HEK293 (cell line): ENCODE measurements around the gene SHC4.

Experiments used
- CTCF ChIA-PET: fragments of 350-600 bp; formaldehyde crosslinking; extraction: SDS; loops from one replicate; lab custom pipeline; 2021; ENCODE audit warnings: antibody characterized with exemption; lab: Yijun Ruan, JAX
- POLR2A ChIA-PET: fragments of 300-600 bp; formaldehyde crosslinking; extraction: SDS; loops from one replicate; lab custom pipeline; 2020; ENCODE audit warnings: antibody characterized with exemption, inconsistent platforms; lab: Yijun Ruan, JAX
- H3K27ac ChIP-seq: fragments of 200-500 bp; sonication (Bioruptor generic); 2 replicates; pipeline ENCODE4 v1.5.1; 2014; ENCODE audit warnings: low read depth, low read length, control low read depth, inconsistent platforms; ENCODE audit errors: extremely low read depth
- H3K36me3 ChIP-seq, 2 experiments: fragments of 200-500 bp in 1 of 2; sonication (Bioruptor generic) in 1 of 2; 1 replicate in 1 of 2; 2 replicates in 1 of 2; pipeline ENCODE4 v1.5.1; 2014 to 2017; ENCODE audit warnings: inconsistent platforms in 2 of 2, low read length in 2 of 2; ENCODE audit not compliant: control insufficient read depth in 2 of 2, insufficient read depth in 1 of 2
- H3K4me1 ChIP-seq: fragments of 200-500 bp; sonication (Bioruptor generic); 2 replicates; pipeline ENCODE4 v1.5.1; 2014; ENCODE audit warnings: mild to moderate bottlenecking, low read length, inconsistent platforms; ENCODE audit not compliant: control insufficient read depth, insufficient read depth
- H3K4me3 ChIP-seq: 2 replicates; pipeline ENCODE4 v1.5.1; 2011; ENCODE audit warnings: low read depth, mild to moderate bottlenecking, control low read depth, low read length, moderate library complexity
- H3K9me3 ChIP-seq: fragments of 200-500 bp; sonication (Bioruptor generic); 2 replicates; pipeline ENCODE4 v1.5.1; 2014; ENCODE audit warnings: low read depth, low read length, inconsistent platforms; ENCODE audit not compliant: control insufficient read depth, insufficient read depth
- EGR2 ChIP-seq: fragments of 450-650 bp; formaldehyde crosslinking; IDR thresholded peaks from 2 replicates; pipeline ENCODE4 v1.5.1; 2016; ENCODE audit warnings: low read depth, missing biosample characterization, missing genetic modification characterization
- GLIS2 ChIP-seq: fragments of 450-650 bp; formaldehyde crosslinking; IDR thresholded peaks from 2 replicates; pipeline ENCODE4 v1.5.1; 2016; ENCODE audit warnings: missing biosample characterization, missing genetic modification characterization
- OSR2 ChIP-seq: fragments of 450-650 bp; formaldehyde crosslinking; IDR thresholded peaks from 2 replicates; pipeline ENCODE4 v1.5.1; 2016; ENCODE audit warnings: missing biosample characterization, missing genetic modification characterization
- SP3 ChIP-seq: fragments of 450-650 bp; formaldehyde crosslinking; IDR thresholded peaks from 2 replicates; pipeline ENCODE4 v1.5.1; 2016; ENCODE audit warnings: missing biosample characterization, missing genetic modification characterization
- ZBTB8A ChIP-seq: fragments of 450-650 bp; formaldehyde crosslinking; IDR thresholded peaks from 2 replicates; pipeline ENCODE4 v1.5.1; 2016; ENCODE audit warnings: missing biosample characterization, missing genetic modification characterization
- ZFHX2 ChIP-seq: fragments of 450-650 bp; formaldehyde crosslinking; conservative IDR thresholded peaks from 2 replicates; pipeline ENCODE4 v1.5.1; 2016; ENCODE audit warnings: missing biosample characterization, missing genetic modification characterization
- ZNF155 ChIP-seq: fragments of 450-650 bp; formaldehyde crosslinking; IDR thresholded peaks from 2 replicates; pipeline ENCODE4 v1.5.1; 2016; ENCODE audit warnings: missing biosample characterization, missing genetic modification characterization
- ZNF174 ChIP-seq: fragments of 450-650 bp; formaldehyde crosslinking; IDR thresholded peaks from 2 replicates; pipeline ENCODE4 v1.5.0; 2017; ENCODE audit warnings: missing biosample characterization, mild to moderate bottlenecking, missing genetic modification characterization
- ZNF354C ChIP-seq: fragments of 450-650 bp; formaldehyde crosslinking; IDR thresholded peaks from 2 replicates; pipeline ENCODE4 v1.5.1; 2016; ENCODE audit warnings: missing biosample characterization, missing genetic modification characterization, low read depth, borderline replicate concordance
- ZNF366 ChIP-seq: fragments of 450-650 bp; formaldehyde crosslinking; conservative IDR thresholded peaks from 2 replicates; pipeline ENCODE4 v1.5.1; 2016; ENCODE audit warnings: missing biosample characterization, missing genetic modification characterization
- ZNF473 ChIP-seq: fragments of 450-650 bp; formaldehyde crosslinking; IDR thresholded peaks from 2 replicates; pipeline ENCODE4 v1.5.1; 2017; ENCODE audit warnings: missing biosample characterization, missing genetic modification characterization
- ZNF549 ChIP-seq: fragments of 450-650 bp; IDR thresholded peaks from 2 replicates; pipeline ENCODE4 v1.5.1; 2018; ENCODE audit warnings: missing biosample characterization, missing genetic modification characterization, mild to moderate bottlenecking, inconsistent platforms, moderate library complexity
- ZNF660 ChIP-seq: fragments of 450-650 bp; IDR thresholded peaks from 2 replicates; pipeline ENCODE4 v1.5.1; 2018; ENCODE audit warnings: missing biosample characterization, mild to moderate bottlenecking, missing genetic modification characterization
- ZNF843 ChIP-seq: fragments of 450-650 bp; formaldehyde crosslinking; IDR thresholded peaks from 2 replicates; pipeline ENCODE4 v1.5.1; 2016; ENCODE audit warnings: missing biosample characterization, missing genetic modification characterization
- TF ChIP-seq, protein P1 (sequence below): fragments of 450-650 bp; IDR thresholded peaks from 2 replicates; pipeline ENCODE4 v1.5.1; 2018; ENCODE audit warnings: missing biosample characterization, missing genetic modification characterization
- TF ChIP-seq, protein P2 (sequence below): fragments of 450-650 bp; formaldehyde crosslinking; IDR thresholded peaks from 2 replicates; pipeline ENCODE4 v1.5.1; 2017; ENCODE audit warnings: missing biosample characterization, missing genetic modification characterization
- TF ChIP-seq, protein P3 (sequence below): fragments of 450-650 bp; IDR thresholded peaks from 2 replicates; pipeline ENCODE4 v1.5.1; 2018; ENCODE audit warnings: missing biosample characterization, mild to moderate bottlenecking, missing genetic modification characterization
- TF ChIP-seq, protein P4 (sequence below): fragments of 450-650 bp; formaldehyde crosslinking; IDR thresholded peaks from 2 replicates; pipeline ENCODE4 v1.5.1; 2017; ENCODE audit warnings: missing biosample characterization, mild to moderate bottlenecking, missing genetic modification characterization, moderate library complexity

Gene SHC4

DNA sequence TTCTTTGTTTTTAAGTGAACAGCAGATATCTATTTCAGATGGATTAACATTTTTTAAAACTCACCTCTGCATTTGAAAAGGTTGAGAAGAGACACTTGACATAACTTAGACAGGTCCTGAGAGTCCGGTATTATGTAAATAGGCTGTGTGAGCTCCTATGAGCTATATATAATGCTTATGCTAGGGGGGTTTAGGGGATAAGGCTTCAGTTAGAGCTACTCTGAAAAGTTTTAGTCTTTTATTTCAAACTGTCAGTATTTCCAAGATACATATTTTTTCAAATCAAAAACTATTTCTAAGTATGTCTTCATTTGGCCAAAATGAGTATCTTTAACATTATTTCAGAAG is 16.9 kb downstream of the SHC4 start (continued):
- TF ChIP-seq ZBTB8A, result no peak

DNA sequence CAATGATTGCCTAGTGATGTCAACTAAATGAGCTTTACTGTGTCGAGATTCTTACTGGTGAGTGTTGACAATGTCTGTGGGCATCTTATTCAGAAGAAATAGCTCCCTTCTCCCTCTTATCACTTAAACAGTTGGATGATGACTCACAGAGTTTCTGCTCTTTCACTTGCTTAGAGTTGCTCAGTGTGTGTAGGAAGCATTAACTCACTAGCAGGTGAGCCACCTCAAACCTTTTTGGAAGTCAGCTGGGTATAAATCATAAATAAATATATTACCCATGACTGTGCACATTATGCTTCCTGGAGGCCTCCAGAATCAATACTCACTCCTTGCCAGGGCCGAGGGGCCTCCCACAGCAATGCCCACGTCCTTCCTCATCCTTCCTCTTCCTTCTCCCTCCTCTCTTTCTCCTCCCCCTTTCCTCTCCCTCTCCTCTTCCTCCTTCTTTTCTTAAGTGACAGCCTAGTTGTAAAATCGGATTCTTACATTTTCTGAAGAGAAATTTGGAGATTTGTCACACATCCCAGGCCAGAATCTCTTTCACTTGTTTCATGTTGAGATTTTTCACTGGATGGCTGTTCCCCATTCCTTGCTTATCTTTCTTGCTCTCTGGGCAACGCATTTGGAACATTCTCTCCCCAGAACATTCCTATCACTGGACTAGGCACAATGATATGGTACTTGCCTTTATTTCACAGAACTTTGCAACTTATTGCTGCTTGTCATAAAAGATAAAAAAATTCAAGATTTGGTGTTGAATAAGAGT is 17.5 kb downstream of the SHC4 start:
- H3K36me3 ChIP-seq, result no peaks in the 10 kb centered on the region
- POLR2A ChIA-PET, result no interaction called here
- H3K9me3 ChIP-seq, result no peaks in the 10 kb centered on the region
- 0 out of 2 replicates have a peak, but pooled peaks cover 2% of the 10 kb centered on the region for H3K4me1 ChIP-seq
- no peak overlapping the region for H3K27ac ChIP-seq
- no peak overlapping the region for H3K4me3 ChIP-seq
- TF ChIP-seq, protein P1, sequence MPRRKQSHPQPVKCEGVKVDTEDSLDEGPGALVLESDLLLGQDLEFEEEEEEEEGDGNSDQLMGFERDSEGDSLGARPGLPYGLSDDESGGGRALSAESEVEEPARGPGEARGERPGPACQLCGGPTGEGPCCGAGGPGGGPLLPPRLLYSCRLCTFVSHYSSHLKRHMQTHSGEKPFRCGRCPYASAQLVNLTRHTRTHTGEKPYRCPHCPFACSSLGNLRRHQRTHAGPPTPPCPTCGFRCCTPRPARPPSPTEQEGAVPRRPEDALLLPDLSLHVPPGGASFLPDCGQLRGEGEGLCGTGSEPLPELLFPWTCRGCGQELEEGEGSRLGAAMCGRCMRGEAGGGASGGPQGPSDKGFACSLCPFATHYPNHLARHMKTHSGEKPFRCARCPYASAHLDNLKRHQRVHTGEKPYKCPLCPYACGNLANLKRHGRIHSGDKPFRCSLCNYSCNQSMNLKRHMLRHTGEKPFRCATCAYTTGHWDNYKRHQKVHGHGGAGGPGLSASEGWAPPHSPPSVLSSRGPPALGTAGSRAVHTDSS, result peak; percentile 49; the same call in 1 of the 2 replicates
- TF ChIP-seq ZNF354C (tag by site-specific recombination) (no peak), EGR2 (peak; percentile 77), ZNF366 (tag by site-specific recombination) (0 out of 2 replicates have a peak, but pooled peaks have one; percentile 34), OSR2 (tag by site-specific recombination) (0 out of 2 replicates have a peak, but pooled peaks have one; percentile 17), ZNF473 (tag by site-specific recombination) (no peak), ZFHX2 (tag by site-specific recombination) (peak; percentile 75), ZNF174 (tag by site-specific recombination) (no peak), ZNF843 (no peak), ZNF660 (tag by site-specific recombination) (0 out of 2 replicates have a peak, but pooled peaks have one; percentile 47), GLIS2 (no peak)
- TF ChIP-seq, protein P2, sequence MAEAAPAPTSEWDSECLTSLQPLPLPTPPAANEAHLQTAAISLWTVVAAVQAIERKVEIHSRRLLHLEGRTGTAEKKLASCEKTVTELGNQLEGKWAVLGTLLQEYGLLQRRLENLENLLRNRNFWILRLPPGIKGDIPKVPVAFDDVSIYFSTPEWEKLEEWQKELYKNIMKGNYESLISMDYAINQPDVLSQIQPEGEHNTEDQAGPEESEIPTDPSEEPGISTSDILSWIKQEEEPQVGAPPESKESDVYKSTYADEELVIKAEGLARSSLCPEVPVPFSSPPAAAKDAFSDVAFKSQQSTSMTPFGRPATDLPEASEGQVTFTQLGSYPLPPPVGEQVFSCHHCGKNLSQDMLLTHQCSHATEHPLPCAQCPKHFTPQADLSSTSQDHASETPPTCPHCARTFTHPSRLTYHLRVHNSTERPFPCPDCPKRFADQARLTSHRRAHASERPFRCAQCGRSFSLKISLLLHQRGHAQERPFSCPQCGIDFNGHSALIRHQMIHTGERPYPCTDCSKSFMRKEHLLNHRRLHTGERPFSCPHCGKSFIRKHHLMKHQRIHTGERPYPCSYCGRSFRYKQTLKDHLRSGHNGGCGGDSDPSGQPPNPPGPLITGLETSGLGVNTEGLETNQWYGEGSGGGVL, result peak; percentile 44; the same call in 1 of the 2 replicates
- TF ChIP-seq, protein P3, sequence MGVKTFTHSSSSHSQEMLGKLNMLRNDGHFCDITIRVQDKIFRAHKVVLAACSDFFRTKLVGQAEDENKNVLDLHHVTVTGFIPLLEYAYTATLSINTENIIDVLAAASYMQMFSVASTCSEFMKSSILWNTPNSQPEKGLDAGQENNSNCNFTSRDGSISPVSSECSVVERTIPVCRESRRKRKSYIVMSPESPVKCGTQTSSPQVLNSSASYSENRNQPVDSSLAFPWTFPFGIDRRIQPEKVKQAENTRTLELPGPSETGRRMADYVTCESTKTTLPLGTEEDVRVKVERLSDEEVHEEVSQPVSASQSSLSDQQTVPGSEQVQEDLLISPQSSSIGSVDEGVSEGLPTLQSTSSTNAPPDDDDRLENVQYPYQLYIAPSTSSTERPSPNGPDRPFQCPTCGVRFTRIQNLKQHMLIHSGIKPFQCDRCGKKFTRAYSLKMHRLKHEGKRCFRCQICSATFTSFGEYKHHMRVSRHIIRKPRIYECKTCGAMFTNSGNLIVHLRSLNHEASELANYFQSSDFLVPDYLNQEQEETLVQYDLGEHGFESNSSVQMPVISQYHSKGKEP, result no peak
- CTCF ChIA-PET, result interaction anchor here (1.2 kb wide), 1 partner anchor 28 kb away, joined by 4 read pairs; no protein-coding TSS in a partner anchor

DNA sequence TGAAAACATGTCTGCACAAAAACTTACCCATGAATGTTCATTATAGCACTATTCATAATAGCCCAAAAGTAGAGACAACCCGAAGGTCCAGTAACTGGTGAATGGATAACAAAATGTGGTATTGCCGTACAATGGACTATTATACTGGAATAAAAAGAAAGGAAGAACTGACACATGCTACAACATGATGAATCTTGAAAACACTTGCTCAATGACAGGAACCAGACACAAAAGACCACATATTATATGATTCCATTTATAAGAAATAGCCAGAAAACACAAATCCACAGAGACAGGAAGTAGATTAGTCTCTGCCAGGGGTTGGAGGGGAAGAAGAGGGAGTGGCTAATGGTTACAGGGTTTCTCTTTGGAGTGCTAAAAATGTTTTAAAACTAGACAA is 18.3 kb downstream of the SHC4 start:
- H3K36me3 ChIP-seq, result no peaks in the 10 kb centered on the region
- no peak for TF ChIP-seq SP3 (tag by site-specific recombination)
- no peak for TF ChIP-seq ZNF155
- TF ChIP-seq, protein P4, sequence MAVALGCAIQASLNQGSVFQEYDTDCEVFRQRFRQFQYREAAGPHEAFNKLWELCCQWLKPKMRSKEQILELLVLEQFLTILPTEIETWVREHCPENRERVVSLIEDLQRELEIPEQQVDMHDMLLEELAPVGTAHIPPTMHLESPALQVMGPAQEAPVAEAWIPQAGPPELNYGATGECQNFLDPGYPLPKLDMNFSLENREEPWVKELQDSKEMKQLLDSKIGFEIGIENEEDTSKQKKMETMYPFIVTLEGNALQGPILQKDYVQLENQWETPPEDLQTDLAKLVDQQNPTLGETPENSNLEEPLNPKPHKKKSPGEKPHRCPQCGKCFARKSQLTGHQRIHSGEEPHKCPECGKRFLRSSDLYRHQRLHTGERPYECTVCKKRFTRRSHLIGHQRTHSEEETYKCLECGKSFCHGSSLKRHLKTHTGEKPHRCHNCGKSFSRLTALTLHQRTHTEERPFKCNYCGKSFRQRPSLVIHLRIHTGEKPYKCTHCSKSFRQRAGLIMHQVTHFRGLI (tag by site-specific recombination), result no peak
- TF ChIP-seq ZNF549 (tag by site-specific recombination), result no peak
- H3K9me3 ChIP-seq, result no peaks in the 10 kb centered on the region
- POLR2A ChIA-PET, result no interaction called here
- H3K27ac ChIP-seq, result no peak overlapping the region
- CTCF ChIA-PET, result interaction anchor here (1.2 kb wide), 1 partner anchor 29 kb away, joined by 4 read pairs; no protein-coding TSS in a partner anchor
- H3K4me1 ChIP-seq, result 0 out of 2 replicates have a peak, but pooled peaks cover 2% of the 10 kb centered on the region
- H3K4me3 ChIP-seq, result no peak overlapping the region
